Stimulated activated CD4-positive, alpha-beta T cell treated with anti-CD3 and anti-CD28 coated beads, Interleukin-2, amount 100 ng/mL, for 4 hours (primary cell): Measurements from ENCODE around the gene MYO1A.
"Not testable (repeated sequence)": the region's sequence is repeated elsewhere in the genome, so short reads cannot be mapped to it uniquely, and the experiment has no call there.

ENCODE experiments used
- DNase-seq: peaks from one replicate; pipeline ENCODE4 v3.0.0-alpha.2; 2020; ENCODE audit warnings: low read depth

Gene MYO1A

DNA sequence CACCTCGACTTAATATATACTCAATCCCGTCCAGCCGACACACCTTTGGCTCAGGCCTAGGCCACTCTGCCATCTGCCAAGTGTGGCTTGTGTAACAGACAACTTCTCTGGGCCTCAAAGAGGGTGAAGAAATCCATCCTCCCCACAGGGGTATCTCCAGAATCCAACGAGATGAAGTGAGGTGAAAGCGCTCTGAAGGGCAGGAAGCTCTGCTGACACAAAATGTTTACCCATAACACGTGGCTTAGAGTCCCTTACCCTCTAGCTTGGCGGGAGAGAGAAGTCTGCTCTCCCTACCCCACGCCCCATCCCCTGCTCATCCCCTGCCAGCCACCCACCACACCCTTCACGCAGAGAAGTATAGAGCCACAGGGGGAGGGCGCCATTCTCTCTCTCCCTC, 56.6 kb downstream of the MYO1A start:
- DNase-seq, result no peak

DNA sequence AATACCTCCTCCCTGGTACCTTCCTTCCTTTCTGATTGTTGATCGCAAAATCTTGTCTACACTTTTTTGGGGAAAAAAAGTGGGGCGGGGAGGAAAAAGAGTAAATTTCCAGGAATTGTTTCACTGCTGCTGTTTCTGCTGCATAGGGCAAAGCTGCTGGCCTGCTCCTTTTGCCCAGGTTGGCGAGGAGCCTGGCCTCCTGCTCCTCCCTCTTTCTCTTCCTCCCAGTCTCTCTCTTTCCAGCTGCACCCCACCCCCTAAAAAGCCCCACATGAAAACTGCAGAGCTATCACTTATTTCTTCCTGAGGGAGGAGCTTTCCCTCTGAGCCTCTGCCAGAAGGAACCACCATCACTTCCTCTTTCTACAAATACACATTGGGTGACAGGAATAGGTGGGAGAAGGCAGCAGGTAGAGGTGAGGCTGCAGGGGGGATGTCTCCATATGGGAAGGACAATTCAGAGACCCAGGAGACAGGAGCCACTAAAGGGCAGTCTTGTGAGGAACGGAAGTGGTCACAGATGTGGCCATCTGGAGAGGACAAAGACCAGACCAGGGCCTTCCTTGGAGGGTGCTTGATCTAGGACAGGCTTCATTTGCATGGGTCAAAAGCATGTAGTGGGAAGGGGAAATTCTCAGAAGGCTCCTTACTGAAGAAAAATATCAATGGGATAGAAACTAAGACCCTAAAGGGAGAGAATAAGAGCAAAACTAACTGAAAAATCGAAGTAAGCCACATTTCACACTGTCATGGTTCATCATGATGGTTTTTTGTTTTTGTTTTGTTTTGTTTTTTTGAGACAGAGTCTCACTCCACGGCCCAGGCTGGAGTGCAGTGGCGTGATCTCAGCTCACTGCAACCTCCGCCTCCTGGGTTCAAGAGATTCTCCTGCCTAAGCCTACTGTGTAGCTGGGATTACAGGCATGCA, 58.3 kb downstream of the MYO1A start:
- DNase-seq, result no peak

DNA sequence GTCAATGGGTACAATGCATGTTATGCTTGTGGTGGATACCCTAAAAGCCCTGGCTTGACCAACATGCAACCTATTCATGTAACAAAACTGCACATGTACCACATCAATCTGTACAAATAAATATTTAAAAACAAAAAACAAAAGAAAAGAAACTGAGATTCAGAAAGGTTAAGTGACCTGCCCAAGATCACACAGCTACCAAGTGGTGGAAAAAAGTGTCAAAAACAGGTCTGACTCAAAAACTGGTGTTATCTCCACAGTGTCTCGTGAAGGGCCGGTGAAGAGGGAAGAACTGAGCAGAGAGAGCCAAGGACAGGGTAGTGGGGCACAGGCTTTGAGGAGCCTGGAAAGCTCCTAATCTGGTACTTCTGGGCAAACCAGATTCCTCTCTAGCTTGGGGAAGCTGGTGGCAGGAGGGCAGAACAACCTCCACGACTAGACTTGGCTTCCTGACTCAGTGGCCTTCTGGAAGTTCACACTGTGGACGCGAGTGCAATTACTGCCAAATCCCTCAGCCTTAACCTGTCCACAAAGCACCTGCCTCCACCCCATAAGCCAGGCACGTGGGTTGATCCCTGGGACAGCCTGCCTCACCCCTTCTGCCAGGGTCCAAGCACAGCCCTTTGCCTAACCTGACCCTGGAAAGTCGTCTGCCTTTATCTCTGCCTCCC, 59.1 kb downstream of the MYO1A start:
- DNase-seq, result no peak

DNA sequence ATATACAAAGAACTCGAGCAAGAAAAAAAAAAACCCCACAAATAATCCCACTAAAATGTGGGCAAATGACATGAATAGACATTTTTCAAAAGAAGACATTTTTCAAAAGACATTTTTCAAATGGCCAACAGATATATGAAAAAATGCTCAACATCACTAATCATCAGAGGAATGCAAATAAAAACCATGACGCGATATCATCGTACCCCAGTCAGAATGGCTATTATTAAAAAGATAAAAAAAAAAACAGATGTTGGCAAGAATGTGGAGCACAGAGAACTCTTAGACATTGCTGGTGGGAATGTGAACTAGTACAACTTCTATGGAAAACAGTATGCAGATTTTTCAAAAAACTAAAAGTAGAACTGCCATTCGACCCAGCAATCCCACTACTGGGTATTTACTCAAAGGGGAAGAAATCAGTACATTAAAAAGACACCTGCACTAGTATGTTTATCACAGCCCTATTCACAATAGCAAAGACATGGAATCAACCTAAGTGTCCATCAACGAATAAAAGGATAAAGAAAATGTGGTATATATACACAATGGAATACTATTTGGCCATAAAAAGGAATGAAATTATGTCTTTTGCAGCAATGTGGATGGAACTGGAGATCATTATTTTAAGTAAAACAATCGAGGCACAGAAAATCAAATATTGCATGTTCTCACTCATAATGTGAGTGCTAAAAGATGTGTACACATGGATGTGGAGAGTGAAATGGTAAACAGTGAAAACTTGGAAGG, 59.9 kb downstream of the MYO1A start:
- DNase-seq, result no peak

DNA sequence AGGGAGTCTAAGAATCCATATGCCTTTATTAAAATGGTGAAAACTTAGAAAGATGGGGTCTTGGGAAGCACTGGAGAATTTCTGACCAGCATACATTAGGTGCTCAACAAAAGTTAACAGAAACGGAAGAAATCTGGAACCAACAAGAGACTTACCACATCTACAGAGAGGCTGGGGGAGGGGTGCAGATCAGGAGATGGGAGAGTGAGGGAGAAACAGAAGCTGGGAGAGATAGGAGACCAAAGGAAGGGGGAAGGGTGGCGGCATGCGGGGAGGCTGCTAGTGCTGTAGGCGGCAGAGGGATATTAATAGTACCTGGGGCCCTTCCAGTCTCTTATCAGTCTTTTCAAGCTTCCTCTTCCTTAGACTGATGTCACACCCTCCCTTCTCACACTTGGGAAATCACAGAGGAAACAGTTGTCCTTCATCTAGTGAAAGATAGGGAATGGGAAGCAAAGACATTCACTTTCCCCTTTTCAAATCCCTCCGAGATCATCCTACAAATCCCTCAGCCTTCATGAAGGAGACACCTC, 61.7 kb downstream of the MYO1A start:
- no peak for DNase-seq

DNA sequence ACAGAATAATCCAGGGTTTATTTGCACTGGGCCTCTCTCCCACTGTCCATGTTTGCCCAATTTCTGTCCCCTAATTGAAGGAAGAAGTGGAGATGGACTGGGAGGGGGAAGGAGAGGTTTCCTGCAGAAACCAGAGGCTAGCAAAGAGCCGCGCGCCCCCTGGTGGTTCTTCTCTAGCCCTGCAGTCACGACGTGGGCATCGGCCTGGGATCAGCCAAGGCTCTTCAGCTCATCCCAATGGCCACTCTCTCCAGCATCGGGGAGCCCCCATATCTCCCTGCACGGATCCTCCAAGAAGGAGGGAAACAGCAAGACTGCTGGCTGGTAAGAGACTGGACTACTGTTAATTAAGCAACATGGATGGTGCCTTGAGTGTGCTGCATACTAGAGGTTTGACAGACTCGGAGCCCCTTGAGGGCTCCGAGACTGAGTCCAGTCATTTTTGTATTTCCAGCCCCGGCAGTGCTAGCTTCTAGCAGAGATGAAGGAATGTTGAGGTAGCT, 62.3 kb downstream of the MYO1A start:
- peak; percentile 56 for DNase-seq

DNA sequence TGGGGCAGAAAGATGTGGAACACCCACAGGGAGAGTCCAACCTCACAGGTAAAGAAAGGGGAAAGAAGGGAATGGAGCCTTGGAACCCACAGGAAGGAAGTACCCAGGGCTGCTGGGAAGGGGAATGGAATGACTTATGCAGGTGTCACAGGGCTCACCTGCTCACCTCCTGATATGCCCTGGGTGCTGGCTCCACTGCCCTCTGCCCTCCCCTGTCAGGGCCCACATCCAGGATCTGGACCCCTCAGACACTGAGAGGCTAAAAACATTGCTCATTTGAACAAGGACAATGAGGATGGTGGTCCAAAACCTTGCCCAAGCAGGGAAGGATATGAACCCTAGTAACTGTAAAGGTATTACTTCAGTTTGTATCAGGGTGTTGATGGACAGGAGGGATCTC, 62.9 kb downstream of the MYO1A start:
- no peak for DNase-seq

DNA sequence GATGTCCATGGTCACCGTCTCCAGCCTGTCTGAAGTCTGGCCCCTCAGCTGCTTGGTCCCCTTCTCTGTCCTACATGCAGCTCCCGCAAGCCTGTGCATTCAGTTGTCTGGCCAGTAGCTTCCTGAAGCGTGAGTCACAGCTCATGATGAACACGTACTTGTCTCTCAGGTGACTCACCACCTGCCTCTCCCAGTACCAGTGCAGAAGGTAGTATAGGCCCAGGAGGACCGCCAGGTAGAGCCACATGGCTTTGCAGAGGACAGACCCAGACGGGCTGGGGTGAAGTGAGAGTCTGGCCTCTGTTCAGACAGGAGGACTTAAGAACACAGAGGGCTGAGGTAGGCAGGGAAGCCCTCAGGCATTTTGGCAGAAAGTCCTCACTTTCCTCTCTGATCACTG, 64.2 kb downstream of the MYO1A start:
- DNase-seq, result not testable (repeated sequence)

DNA sequence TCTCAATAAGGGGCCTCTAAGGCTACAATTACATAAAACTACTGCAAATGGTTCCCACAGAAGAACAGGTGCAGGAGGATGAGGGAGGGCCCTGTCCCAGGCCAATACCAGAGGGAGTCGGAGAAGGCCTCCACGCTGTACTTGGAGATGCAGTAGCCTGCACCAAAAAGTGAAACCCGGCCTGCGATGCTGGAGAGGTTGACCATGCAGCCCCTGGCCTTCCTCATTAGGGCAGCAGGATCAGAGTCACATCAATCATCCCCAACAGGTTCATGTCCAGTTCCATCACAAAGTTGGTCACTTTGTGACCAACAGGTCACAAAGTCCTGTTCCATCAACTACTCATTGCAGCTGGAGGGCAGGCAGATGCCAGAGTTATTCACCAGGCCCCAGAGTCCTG, 66.5 kb downstream of the MYO1A start:
- no peak for DNase-seq

DNA sequence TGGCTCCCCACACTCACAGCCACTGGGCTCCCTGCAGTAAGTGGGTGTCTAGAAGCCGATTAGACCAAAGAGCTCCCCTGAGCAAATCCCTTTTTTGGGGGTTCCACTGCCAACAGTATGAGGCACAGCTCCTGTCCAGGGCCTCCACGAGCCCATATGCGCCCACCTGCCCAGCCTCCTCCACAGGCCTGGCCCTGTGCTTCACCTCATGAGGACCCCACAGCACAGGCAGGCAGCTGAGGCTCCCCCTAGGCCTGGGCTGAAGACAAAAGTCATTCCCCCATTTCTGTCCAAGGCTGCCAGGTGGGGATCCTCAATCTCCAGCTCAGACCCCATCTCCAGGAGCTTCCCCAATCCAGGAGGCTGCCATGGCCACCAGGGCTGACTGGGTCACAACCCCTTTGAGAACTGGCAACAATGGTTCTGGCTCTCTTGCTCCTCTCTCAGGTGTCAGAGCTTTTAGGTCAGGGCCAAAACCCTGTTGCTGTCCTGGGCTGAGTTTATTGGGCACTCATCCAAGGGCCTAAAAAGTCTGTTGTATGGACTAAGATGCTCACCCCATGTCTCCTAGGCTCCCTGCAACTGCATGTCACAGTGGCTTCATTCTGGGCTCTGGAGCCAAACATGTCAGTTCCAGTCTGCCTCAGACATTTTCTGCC, 67.2 kb downstream of the MYO1A start:
- DNase-seq, result not testable (repeated sequence)

DNA sequence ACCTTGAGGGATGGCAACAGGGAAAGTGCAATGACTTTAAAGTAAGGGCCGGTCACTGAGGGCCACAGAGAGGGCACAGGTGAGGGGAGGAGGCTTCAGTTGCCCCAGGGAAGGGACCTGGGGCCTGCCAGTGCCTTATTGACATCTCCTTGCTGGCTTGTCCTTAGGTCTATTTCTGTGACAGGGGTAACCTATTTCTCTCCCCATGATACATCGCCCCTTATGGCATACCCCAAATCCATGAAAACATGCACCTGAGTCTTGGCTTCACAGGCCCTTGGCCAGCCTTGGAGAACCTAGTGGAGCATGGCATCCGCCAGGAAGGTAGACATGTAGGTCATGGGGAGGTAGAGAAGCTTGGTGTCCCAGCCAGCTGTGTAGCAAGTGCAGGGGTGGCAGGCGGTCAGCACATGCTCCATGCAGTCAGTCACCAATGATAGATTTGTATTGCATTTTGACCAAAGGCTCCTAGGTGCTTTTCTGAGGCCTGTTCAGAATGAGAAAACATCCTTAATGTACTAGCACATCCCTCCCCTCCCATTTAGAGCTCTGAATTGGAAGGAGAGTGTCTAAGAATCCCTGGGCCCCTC, 68.9 kb downstream of the MYO1A start:
- DNase-seq, result no peak

DNA sequence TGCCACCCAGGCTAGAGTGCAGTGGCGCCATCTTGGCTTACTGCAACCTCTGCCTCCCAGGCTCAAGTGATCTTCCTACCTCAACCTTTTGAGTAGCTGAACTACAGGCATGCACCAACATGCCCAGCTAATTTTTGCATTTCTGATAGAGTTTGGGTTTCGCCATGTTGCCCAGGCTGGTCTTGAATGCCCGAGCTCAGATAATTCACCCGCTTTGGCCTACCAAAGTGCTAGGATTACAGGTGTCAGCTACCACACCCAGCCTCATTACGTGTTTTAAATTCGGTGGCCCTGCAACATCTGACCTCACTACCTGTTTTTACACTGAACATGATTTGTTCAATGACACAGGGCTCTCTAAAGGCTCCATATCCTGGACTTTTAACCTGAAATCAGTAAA, 69.7 kb downstream of the MYO1A start:
- no peak for DNase-seq

DNA sequence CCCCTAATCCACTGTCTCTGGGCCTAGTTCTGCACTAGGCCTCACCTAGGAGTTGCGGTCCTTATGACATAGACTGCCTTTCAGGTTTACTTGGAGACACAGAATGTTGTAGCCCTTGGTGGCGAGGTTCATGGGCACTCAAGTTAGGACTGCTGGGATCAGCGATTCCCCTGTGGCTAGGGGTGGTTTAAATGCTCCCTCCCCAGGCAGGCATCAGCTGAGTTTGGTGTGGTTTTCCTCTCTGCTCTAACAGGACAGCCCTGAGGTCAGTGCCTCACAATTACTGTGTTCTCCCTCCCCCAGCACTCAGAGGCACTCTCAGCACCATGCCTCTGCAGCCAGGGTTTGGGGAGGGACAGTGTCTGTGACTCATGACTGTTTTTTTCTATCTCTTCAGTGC, 70.3 kb downstream of the MYO1A start:
- no peak for DNase-seq
